GM21423 (cell line): ENCODE data around the gene SPINK7.

Experiments
- ATAC-seq: cut with Tn5 transposase; IDR thresholded peaks from one replicate; pipeline ENCODE4 v1.9.1; 2021; ENCODE audit warnings: mild to moderate bottlenecking, moderate library complexity; ENCODE audit not compliant: unreplicated experiment

Gene SPINK7

GRCh38 chr5:148343603-148344487 is 31.6 kb downstream of the SPINK7 start:
- ATAC-seq = no peak

- no peak for ATAC-seq
Measured at GRCh38 chr5:148347706-148348105, 35.5 kb downstream of the SPINK7 start.

GRCh38 chr5:148352696-148353095 is 40.5 kb downstream of the SPINK7 start:
- ATAC-seq = no peak

GRCh38 chr5:148353634-148354033 is 41.4 kb downstream of the SPINK7 start:
- no peak for ATAC-seq

- no peak for ATAC-seq
Measured at GRCh38 chr5:148364343-148364742, 52.1 kb downstream of the SPINK7 start.
